Thyroid gland (tissue), 4 donors: ENCODE results near the gene PFN1.

Source experiments
- CTCF ChIP-seq, 6 experiments: fragments of 200-600 bp in 3 of 6; fragments of 450-650 bp in 3 of 6; sonication (generic) in 3 of 6; IDR thresholded peaks; one replicate each; pipeline ENCODE4 v1.5.1; 2016 to 2019; ENCODE audit warnings: antibody characterized with exemption in 6 of 6, mild to moderate bottlenecking in 2 of 6, inconsistent platforms in 1 of 6, moderate library complexity in 1 of 6
- POLR2A ChIP-seq, 2 donors: fragments of 450-650 bp; IDR thresholded peaks; one replicate each; pipeline ENCODE4 v1.6.1; 2017; ENCODE audit warnings: antibody characterized with exemption in 2 of 2, mild to moderate bottlenecking in 2 of 2, moderate library complexity in 1 of 2

GRCh38 chr17:4986951-4987766 lies 38.8 kb upstream of the PFN1 start, which contains the start of gene CAMTA2:
- TF ChIP-seq CTCF (IDR thresholded peaks at IDR 0.05) (peak in 5 of 6 experiments; percentile 47 to 75 (median 69)), POLR2A (IDR thresholded peaks at IDR 0.05) (peak in 1 of 2 donors; percentile 88)
